COLO668 (cell line): Measurements from ENCODE around the gene TYW1.
"Not testable (repeated sequence)": the region's sequence is repeated elsewhere in the genome, so short reads cannot be mapped to it uniquely, and the experiment has no call there.

Experiments
- DNase-seq: peaks from one replicate; lab custom pipeline; 2025; ENCODE audit not compliant: unreplicated experiment; lab: John Stamatoyannopoulos, UW

Gene TYW1

DNA sequence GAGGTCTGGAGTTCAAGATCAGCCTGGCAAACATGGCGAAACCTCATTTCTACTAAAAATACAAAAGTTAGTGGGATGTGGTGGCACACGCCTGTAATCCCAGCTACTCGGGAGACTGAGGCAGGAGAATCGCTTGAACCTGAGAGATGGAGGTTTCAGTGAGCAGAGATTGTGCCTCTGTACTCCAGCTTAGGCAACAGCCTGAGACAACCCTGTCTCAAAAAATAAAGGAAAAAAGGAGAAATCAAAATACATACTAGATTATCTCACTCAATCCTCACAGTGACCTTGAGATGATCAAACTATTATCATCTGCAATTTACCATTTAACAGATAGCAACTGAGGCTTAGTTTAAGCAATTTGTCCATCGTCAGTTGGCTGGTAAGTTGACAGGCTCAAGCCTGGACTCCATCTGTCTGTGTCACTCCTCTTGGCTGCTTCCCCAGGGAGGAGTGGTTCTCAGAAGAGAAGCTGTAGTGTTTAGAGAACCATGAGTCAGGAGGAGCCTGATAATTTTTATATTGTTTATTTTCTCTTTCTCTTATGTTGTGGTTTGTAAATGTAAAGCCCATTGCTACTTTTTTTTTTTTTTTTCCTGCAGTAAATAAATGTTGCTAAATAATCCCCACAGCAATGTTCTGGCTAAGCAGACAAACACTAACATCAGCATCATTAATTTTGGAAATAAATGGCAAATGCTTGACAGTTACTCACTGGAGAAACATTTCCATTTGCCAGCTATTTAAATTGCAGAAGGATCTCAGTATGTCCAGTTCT is 46.3 kb downstream of the TYW1 start:
- DNase-seq: not testable (repeated sequence)

- not testable (repeated sequence) for DNase-seq
Measured at GRCh38 chr7:67043559-67043930, 46.9 kb downstream of the TYW1 start.

DNA sequence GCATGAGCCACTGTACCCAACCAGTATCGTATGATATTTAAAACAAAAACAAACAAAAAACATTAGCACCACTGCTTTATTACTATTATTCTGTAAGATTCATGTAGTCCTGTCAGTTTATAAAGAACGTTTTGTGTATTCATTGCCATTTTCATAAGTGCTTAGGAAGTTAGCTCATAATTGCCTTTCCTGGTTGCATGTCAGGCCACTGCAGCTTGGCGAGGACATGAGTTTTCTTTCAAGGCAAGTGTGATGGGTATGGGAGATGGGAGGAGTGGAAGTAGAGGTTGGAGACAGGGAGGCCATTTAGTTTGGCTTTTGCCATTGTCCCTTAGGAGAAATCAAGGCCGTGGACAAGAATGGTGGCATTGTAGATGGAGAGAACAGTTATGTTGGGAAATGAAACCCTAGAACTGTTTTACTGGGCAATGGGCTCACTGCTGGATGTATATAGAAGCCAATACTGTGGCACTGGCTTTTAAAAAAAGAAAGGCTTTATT is 48.9 kb downstream of the TYW1 start:
- no peak for DNase-seq

DNA sequence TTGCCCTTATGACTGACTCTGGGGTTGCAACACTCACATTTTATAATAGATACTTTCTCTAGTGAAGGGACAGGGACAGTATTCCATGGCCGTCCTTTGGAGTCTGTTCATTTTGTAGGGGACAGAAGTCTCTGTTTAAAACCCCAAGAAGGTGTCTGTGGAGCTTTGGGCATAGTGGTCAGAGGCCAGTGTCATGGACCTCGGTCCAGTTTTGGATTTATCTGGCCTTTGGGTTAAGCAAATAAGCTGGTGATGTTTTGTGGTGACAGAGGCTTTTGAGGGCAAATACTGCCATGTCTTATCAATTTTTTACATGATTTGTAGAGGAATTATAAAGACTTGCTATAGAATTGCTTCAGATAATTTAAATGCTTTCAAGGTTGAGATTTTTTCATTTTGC is 50.2 kb downstream of the TYW1 start:
- DNase-seq: not testable (repeated sequence)

DNA sequence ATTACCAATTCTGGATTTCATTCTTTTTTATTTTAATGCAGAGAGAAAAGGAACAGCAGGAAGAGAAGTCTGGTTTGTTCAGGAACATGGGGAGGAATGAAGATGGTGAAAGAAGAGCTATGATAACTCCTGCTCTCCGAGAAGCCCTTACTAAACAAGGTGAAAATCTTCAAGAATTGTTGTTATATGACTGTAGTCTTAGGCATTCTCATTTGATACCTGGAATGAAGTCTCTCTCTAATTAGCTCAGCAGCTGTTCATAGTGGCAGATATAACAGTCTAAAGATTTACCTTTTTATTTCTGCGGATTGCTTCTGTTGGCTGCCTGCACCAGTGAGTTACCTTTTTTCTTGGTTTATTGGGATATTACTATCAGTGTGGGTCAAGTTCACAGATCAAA is 53.3 kb downstream of the TYW1 start:
- DNase-seq: not testable (repeated sequence)

DNA sequence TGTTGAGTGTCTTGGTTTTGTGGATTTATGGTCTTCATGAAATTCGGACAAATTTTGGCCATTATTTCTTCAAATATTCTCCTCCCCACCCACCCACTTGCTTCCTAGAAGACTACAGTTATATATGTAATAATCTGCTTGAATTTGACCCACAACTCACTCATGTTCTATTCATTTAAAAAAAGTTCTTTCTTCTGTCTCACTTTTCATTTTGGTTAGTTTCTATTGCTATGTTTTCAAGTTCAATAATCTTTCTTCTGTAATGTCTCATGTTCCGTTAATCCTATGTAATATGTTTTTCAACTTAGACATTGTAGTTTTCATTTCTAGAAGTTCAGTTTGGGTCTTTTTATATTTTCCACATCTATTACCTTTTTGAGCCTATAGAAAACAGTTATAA is 55.5 kb downstream of the TYW1 start:
- not testable (repeated sequence) for DNase-seq

- no peak for DNase-seq
Measured at GRCh38 chr7:67056683-67057082, 60.0 kb downstream of the TYW1 start.

DNA sequence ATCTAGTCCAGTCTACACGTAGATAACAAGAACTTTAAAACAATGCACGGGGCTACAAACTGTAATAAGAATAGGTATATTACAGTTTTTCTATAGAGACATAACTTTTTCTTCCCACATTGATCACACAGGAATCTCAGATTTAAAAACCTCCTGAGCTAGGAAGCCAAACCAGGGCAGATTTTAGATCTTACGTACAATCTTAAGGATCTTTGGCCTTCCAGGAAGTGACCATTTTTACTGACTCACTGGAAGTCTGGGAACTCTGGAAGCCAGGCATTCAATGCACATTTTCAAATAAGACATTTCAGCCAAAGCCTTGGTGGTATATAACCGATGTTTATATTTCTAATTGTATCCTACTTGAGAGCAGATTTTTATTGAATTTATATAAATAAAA is 64.7 kb downstream of the TYW1 start:
- not testable (repeated sequence) for DNase-seq

GRCh38 chr7:67062802-67063201 is 66.2 kb downstream of the TYW1 start:
- DNase-seq: not testable (repeated sequence)

DNA sequence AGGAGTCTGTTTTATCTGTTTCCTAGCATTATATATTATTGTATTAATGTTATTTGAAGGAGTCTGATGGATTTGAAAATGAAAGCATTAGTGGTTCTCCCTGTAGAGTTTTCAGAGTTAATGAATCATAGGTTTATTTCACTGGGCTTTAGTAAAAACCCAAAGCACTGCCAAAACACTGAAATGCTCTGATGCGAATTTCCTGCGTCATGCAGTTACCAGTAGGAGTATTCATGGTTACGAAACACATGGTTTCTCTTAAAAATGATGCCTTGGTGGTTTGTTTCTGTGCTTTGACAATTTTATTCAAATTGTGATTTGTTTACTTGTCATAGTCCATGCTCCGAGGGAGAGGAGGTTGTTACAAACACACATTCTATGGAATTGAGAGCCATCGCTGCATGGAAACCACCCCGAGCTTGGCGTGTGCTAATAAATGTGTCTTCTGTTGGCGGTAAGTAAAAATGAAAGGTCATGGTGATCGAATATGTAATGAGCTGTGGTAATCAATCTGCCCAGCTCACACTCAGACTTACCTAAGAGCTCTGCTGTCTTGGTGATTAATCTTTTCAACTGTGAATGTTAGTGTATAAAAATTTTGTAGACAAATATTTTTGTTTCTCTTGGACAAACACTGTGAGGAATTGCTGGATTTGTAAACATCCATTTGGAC is 70.5 kb downstream of the TYW1 start:
- not testable (repeated sequence) for DNase-seq

- DNase-seq: not testable (repeated sequence)
Measured at GRCh38 chr7:67076120-67076519, 79.5 kb downstream of the TYW1 start.

DNA sequence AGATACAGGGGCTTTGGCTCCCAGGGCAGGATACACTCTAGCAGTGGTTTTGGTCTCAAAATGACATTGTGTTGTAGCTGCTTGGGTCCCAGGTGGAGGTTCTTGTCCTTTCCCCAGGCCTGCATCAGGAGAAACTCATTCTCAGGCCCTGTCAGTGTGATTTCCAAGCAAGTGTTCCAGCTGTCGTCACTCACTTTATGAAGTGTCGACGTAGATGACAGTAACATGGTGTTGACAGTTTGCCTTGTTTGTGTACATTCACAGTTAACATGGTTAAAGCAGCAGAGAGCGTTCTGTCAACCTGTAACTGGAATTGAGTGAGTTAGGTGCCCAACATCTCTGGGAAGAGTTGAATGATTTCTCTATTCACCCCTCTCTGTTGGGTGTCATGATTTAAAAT is 86.2 kb downstream of the TYW1 start:
- DNase-seq: not testable (repeated sequence)

GRCh38 chr7:67089261-67089660 is 92.6 kb downstream of the TYW1 start:
- DNase-seq: not testable (repeated sequence)

DNA sequence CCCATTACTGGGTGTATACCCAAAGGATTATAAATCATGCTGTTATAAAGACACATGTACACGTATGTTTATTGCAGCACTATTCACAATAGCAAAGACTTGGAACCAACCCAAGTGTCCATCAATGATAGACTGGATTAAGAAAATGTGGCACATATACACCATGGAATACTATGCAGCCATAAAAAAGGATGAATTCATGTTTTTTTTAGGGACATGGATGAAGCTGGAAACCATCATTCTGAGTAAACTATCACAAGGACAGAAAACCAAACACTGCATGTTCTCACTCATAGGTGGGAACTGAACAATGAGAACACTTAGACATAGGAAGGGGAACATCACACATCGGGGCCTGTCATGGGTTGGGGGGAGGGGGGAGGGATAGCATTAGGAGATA is 94.4 kb downstream of the TYW1 start:
- not testable (repeated sequence) for DNase-seq

DNA sequence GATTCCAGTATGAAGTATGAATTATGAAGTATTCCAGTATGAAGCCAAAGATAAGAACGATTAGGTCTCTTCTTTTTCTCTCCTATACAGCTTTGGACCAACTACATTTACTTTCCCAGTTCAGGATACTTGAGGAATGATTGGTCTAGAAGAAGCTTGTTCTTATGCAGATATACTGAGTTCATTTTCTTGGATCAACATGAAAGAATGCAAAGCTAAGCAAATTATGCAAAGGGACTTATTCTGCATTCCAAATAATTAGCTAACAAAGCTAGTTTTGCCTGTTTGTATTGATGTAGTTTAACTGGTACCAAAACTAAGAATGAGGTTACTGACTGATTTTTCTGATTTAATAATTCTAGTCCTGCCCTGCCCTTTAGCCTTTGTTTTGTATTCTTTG is 101.4 kb downstream of the TYW1 start:
- not testable (repeated sequence) for DNase-seq

DNA sequence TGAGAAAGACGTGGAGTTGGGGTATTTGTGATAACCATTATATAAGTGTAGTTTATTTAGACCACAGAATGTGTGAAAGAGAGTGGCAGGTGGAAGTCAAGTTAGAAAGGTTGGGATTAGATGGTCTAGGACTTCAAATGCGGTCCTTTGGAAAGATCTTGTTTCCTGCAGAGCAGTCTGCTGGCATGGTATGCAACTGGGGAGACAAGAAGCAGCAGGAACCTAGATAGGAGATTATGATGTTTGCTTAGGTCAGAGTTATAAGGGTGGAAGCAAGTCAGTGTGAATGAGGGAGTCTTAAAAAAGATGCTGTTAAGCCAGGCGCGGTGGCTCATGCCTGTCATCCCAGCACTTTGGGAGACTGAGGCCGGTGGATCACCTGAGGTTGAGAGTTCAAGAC is 102.8 kb downstream of the TYW1 start:
- DNase-seq: not testable (repeated sequence)

DNA sequence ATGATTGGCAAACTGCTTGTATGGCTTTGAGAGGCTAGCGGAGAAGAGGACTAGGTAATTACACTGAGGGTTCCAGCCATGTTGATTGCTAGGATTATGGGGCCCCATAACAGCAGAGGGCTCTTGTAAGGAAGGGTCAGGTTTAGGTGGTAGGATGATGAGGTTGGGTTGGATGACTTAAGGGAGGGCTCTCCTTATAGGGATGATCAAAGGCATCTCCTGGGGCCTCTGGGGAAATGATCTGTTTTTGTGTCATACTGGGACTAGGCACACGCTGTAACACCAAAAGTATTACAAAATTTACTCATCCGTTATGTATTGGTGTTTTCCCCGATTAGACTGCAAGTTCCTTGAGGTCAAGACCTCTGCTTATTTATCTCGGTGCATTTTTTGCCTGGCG is 103.4 kb downstream of the TYW1 start:
- not testable (repeated sequence) for DNase-seq

DNA sequence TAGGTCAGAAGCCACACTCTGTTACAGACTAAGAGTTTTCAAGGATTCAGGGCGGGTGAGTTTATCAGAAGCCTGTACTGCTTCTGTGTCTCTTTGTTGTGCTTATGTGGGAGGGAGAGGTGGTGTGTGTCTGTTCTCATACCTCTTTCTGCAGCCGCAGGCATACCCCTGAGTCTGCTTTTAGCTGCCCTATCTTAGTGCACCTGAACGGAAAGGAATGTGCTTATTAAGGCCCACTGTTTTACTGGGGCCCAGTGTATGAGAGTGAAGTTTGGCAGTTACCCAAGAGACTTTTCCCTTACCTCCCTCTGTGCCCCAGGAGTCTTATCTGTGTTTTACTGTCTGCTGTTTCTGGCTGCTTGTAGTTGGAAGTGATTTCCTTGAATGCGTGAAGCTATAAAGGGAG is 104.3 kb downstream of the TYW1 start:
- no peak for DNase-seq

DNA sequence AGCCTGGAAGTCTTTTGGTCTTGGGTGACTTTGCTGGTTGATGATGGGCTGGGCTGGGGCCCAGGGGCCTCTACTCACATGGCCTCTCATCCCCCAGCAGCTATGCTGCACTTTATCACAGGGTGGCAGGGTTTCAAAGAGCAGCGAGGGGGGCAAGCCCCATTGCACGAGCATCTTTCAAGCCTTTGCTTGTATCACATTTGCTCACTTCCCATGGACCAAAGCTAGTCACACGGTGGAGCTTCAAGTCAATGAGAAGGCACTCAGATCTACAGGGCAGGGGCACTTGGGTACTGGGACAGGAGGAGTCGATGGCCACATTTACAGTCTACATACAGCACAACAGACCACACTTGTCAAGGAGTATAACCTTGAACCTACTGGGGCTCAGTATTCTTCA is 108.3 kb downstream of the TYW1 start:
- DNase-seq: not testable (repeated sequence)

DNA sequence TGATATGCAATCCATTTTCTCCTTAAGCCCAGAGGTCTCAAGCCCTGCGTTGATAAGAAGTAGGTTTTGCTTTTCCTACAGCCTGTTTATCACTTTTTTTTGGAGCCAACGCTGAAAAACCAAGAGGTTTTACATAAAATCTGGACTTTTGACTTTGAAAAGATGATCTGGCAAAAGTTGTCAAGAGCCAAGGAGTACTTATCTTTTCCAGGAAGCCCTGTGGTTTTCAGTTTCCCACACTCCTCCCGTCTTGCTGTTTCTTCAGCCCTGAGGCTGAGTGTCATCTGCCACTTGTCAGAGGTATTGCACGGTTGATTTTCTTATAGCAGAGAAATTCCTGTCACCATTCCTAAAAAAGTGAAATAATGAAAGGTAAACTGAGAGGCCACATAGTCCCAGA is 108.7 kb downstream of the TYW1 start:
- no peak for DNase-seq

- DNase-seq: not testable (repeated sequence)
Measured at GRCh38 chr7:67106255-67106654, 109.6 kb downstream of the TYW1 start.

DNA sequence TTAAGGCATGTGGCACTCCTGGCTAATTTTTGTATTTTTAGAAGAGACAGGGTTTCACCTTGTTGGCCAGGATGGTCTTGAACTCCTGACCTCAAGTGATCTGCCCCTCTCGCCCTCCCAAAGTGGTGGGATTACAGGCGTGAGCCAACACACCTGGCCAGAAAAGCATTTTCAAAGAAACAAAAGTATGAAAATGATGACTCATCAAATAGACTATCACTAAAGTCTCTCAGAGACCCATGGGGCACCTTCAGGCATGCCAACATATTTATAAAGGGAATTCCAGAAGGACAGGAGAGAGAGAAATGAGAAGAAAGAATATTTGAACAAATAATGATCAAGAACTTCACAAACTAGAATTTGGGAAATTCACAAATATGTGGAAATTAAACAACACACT is 114.7 kb downstream of the TYW1 start:
- DNase-seq: not testable (repeated sequence)
